Progenitor cell of endocrine pancreas (in vitro differentiated cells): ENCODE data around the gene HTR3E. TPM values are rescaled to one million over a fixed set of nuclear protein-coding genes. Genes with fewer than 3 reads are reported as not detected.

ENCODE experiments used
- DNase-seq: peaks from one replicate; pipeline ENCODE4 v3.0.0; 2021; ENCODE audit warnings: low spot score; ENCODE audit not compliant: unreplicated experiment
- H3K27ac Mint-ChIP-seq: 2 replicates; pipeline ENCODE4 v1.8.0; 2021; ENCODE audit warnings: mild to moderate bottlenecking, moderate library complexity, mixed read lengths
- H3K27me3 Mint-ChIP-seq: 2 replicates; pipeline ENCODE4 v1.8.0; 2021; ENCODE audit warnings: mixed read lengths
- H3K36me3 Mint-ChIP-seq: 2 replicates; pipeline ENCODE4 v1.8.0; 2022; ENCODE audit warnings: mixed read lengths; ENCODE audit not compliant: insufficient read depth
- H3K4me1 Mint-ChIP-seq: 2 replicates; pipeline ENCODE4 v1.8.0; 2021; ENCODE audit warnings: low read depth, mixed read lengths
- H3K4me3 Mint-ChIP-seq: 2 replicates; pipeline ENCODE4 v1.8.0; 2021; ENCODE audit warnings: low read depth, mild to moderate bottlenecking, moderate library complexity, mixed read lengths
- H3K9me3 Mint-ChIP-seq: 2 replicates; pipeline ENCODE4 v1.8.0; 2021; ENCODE audit warnings: low read depth, mixed read lengths
- long read RNA-seq: library from polyadenylated mRNA; unstranded; transcript quantifications from one replicate; pipeline ENCODE4 v2.0.0, GENCODE V29; 2020
- total RNA-seq: library from RNA; stranded (reverse); gene quantifications from 2 replicates; pipeline ENCODE4 v1.2.1, GENCODE V29; 2021
- TF ChIP-seq, protein P1 (sequence below): fragments of 200-600 bp; sonication (generic); IDR thresholded peaks from one replicate; pipeline ENCODE4 v1.5.0; 2021; ENCODE audit warnings: antibody characterized with exemption, mild to moderate bottlenecking; ENCODE audit not compliant: unreplicated experiment

Gene HTR3E, protein sequence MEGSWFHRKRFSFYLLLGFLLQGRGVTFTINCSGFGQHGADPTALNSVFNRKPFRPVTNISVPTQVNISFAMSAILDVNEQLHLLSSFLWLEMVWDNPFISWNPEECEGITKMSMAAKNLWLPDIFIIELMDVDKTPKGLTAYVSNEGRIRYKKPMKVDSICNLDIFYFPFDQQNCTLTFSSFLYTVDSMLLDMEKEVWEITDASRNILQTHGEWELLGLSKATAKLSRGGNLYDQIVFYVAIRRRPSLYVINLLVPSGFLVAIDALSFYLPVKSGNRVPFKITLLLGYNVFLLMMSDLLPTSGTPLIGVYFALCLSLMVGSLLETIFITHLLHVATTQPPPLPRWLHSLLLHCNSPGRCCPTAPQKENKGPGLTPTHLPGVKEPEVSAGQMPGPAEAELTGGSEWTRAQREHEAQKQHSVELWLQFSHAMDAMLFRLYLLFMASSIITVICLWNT
- total RNA-seq = not detected in 2 replicates
- long read RNA-seq = 0 reads

DNA sequence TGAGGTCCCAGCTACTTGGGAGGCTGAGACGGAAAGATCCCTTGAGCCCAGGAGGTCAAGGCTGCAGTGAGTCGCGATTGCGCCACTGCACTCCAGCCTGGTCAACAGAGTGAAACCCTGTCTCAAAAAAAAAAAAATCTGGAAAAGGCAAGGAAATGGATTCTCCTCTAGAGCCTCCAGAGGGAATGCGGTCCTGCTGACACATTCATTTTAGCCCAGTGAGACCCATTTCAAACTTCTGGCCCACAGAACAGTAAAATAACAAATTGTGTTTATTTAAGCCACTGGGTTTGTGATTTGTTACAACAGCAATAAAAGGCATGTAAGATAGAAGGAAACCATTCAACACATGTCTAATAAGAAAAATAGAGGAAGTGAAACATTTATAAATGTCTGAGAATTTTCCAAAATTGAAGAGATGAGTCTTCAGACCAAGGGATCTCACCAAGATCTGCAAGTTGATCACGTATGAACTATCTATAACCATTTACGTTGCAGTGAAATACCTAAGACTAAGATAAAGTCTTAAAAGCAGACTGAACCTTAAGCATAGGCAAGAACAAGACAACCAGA lies at the start of gene HTR3E:
Gene HTR3E (plus strand): TSS at position 254 of the 573 bp plus-strand sequence. CDS start 466 bp downstream, outside the sequence.
- TF ChIP-seq, protein P1, sequence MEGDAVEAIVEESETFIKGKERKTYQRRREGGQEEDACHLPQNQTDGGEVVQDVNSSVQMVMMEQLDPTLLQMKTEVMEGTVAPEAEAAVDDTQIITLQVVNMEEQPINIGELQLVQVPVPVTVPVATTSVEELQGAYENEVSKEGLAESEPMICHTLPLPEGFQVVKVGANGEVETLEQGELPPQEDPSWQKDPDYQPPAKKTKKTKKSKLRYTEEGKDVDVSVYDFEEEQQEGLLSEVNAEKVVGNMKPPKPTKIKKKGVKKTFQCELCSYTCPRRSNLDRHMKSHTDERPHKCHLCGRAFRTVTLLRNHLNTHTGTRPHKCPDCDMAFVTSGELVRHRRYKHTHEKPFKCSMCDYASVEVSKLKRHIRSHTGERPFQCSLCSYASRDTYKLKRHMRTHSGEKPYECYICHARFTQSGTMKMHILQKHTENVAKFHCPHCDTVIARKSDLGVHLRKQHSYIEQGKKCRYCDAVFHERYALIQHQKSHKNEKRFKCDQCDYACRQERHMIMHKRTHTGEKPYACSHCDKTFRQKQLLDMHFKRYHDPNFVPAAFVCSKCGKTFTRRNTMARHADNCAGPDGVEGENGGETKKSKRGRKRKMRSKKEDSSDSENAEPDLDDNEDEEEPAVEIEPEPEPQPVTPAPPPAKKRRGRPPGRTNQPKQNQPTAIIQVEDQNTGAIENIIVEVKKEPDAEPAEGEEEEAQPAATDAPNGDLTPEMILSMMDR = no peak
- H3K9me3 Mint-ChIP-seq = peaks cover 6% of the 10 kb centered on the region
- peaks cover 21% of the 10 kb centered on the region for H3K27me3 Mint-ChIP-seq

DNA sequence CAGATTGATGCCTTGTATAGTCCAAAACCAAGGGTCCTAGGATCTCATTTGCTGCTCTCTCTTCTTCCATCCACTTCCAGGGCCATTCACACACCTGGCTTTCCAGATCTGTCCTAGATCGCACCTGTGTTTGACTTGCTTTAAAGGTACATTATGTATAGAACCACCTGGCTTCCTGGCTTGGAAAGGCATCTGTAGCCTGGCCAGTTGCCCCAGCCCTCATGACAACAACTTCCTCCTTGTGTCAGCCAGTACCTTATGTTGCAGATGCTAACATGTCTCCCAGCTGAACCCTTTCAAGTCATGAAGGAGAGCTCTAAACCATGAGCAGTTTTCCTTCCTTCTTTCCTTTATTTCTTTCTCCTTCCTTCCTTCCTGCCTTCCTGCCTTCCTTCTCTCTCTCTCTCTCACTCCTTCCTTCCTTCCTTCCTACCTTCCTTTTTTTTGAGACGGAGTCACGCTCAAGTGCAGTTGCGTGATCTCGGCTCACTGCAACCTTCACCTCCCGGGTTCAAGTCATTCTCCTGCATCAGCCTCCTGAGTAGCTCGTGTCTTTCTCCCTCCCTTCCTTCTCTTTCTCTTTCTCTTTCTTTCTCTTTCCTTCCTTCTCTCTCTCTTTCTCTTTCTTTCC lies 46.5 kb upstream of the HTR3E start:
- no peak for DNase-seq
- H3K27ac Mint-ChIP-seq = no peak overlapping the region
- no peaks in the 10 kb centered on the region for H3K9me3 Mint-ChIP-seq
- H3K4me3 Mint-ChIP-seq = no peak overlapping the region
- no peaks in the 10 kb centered on the region for H3K36me3 Mint-ChIP-seq
- H3K4me1 Mint-ChIP-seq = no peaks in the 10 kb centered on the region
- TF ChIP-seq, protein P1 = no peak
- peaks cover 30% of the 10 kb centered on the region for H3K27me3 Mint-ChIP-seq

More for the DNA sequence above, at the start of gene HTR3E:
- Mint-ChIP-seq H3K4me1 (no peaks in the 10 kb centered on the region), H3K4me3 (no peak within 1 kb of the TSS), H3K27ac (no peak within 1 kb of the TSS), H3K36me3 (no peaks in the 10 kb centered on the region)
- no peak for DNase-seq

DNA sequence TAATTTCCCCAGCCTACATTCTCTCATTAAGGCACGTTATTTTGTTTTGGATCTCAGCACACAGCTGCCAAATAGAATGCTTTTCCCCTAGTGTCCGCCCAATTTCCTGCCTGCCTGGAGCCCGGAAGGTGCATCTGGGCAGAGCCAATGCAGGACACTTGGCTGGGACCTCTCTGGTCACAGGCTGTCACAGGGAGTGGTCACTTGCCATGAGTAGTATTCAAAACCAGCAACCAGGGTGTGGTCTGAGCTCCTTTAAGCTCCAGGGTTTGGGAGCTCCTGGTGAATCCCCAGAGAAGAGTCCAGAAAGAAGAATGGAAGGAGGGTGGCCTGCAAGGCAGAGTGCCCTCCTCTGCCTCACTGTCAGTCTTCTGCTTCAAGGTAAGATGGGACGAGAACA lies 44.1 kb upstream of the HTR3E start, which contains the start of gene HTR3C:
Gene HTR3C (plus strand): TSS at position 281 of the 400 bp plus-strand sequence. CDS start 34 bp downstream, at position 315.
- H3K27ac Mint-ChIP-seq = no peak within 1 kb of the TSS
- H3K4me1 Mint-ChIP-seq = no peaks in the 10 kb centered on the region
- DNase-seq = no peak
- TF ChIP-seq, protein P1 = no peak
- no peak within 1 kb of the TSS for H3K4me3 Mint-ChIP-seq
- H3K36me3 Mint-ChIP-seq = no peaks in the 10 kb centered on the region
- H3K27me3 Mint-ChIP-seq = peaks cover 32% of the 10 kb centered on the region
- H3K9me3 Mint-ChIP-seq = no peaks in the 10 kb centered on the region

DNA sequence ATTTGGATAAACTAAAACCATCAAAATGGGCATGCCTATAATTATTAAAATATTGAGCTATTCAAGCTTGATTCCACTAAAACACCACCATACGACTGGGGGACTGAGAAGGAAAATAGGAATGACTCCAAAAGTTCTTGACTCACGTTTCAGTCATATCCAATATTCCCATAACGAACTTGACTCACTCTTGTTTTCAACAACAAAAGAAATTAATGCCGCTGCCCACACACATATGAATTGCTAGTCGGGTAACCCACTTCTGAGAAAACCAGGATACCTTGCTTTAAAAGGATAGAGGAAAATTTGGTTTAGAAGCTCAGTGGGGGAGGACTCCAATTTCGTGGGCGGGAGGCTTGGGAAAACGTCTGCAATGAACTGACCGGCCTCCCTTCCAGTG lies 38.8 kb upstream of the HTR3E start:
- Mint-ChIP-seq H3K27me3 (peaks cover 18% of the 10 kb centered on the region), H3K9me3 (no peaks in the 10 kb centered on the region), H3K36me3 (no peaks in the 10 kb centered on the region), H3K4me1 (no peaks in the 10 kb centered on the region), H3K4me3 (no peak overlapping the region), H3K27ac (no peak overlapping the region)
- no peak for DNase-seq
- TF ChIP-seq, protein P1 = no peak

DNA sequence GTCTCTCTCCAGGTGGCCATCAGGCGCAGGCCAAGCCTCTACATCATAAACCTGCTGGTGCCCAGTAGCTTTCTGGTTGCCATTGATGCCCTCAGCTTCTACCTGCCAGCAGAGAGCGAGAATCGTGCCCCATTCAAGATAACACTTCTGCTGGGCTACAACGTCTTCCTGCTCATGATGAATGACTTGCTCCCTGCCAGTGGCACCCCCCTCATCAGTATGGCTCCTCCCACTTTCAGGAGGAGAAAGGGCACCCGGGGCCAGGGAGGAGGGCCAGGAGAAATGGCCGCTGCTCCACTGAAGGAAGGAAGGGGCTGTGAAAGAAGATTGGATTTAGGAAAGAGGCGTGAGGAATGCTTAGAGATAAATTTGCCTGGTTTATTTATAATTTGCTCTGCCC lies 37.4 kb upstream of the HTR3E start:
- H3K9me3 Mint-ChIP-seq = no peaks in the 10 kb centered on the region
- H3K27me3 Mint-ChIP-seq = peaks cover 13% of the 10 kb centered on the region
- no peaks in the 10 kb centered on the region for H3K36me3 Mint-ChIP-seq
- no peak overlapping the region for H3K27ac Mint-ChIP-seq
- DNase-seq = no peak
- no peak overlapping the region for H3K4me3 Mint-ChIP-seq
- TF ChIP-seq, protein P1 = no peak
- H3K4me1 Mint-ChIP-seq = no peaks in the 10 kb centered on the region
